GM06990 (cell line): ENCODE results near the gene ARHGEF6.

ENCODE experiments used
- DNase-seq: peaks from one replicate; pipeline ENCODE4 v3.0.0-alpha.2; 2011; ENCODE audit not compliant: insufficient read length; ENCODE audit errors: extremely low read depth
- H3K27me3 ChIP-seq: replicated peaks from 2 replicates; pipeline ENCODE4 v1.6.0; 2011; ENCODE audit warnings: low read length; ENCODE audit not compliant: control insufficient read depth, insufficient read depth
- H3K36me3 ChIP-seq: 2 replicates; pipeline ENCODE4 v1.5.1; 2011; ENCODE audit warnings: low read length; ENCODE audit not compliant: control insufficient read depth, insufficient read depth
- H3K4me3 ChIP-seq: replicated peaks from 2 replicates; pipeline ENCODE4 v1.5.1; 2011; ENCODE audit warnings: low read depth, mild to moderate bottlenecking, control low read depth, low read length
- TF ChIP-seq, protein P1 (sequence below): IDR thresholded peaks from 2 replicates; pipeline ENCODE4 v1.5.1; 2011; ENCODE audit warnings: low read length, control low read depth, mild to moderate bottlenecking, inconsistent platforms; ENCODE audit not compliant: insufficient read depth, poor library complexity, severe bottlenecking

The ARHGEF6 gene

DNA sequence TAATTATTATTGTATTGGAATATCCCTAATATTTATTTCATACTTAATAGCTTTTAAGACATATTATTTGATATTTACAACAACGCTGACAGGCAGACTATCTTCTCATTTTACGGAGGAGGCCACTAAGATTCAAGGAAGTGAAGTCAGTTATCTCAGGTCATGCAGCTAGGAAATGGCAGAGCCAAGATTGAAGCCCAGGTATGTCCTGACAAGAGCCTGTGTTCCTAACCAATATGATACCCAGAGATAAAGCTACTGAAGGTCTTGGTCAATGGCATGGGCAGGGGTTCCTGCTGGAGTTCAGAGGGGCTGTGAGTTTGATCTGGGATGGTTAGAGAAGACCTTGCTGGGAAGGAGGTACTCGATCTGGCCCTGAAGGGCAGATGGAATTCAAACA, 47.1 kb downstream of the ARHGEF6 start:
- TF ChIP-seq, protein P1, sequence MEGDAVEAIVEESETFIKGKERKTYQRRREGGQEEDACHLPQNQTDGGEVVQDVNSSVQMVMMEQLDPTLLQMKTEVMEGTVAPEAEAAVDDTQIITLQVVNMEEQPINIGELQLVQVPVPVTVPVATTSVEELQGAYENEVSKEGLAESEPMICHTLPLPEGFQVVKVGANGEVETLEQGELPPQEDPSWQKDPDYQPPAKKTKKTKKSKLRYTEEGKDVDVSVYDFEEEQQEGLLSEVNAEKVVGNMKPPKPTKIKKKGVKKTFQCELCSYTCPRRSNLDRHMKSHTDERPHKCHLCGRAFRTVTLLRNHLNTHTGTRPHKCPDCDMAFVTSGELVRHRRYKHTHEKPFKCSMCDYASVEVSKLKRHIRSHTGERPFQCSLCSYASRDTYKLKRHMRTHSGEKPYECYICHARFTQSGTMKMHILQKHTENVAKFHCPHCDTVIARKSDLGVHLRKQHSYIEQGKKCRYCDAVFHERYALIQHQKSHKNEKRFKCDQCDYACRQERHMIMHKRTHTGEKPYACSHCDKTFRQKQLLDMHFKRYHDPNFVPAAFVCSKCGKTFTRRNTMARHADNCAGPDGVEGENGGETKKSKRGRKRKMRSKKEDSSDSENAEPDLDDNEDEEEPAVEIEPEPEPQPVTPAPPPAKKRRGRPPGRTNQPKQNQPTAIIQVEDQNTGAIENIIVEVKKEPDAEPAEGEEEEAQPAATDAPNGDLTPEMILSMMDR: no peak
- no peaks in the 10 kb centered on the region for H3K27me3 ChIP-seq
- no peaks in the 10 kb centered on the region for H3K36me3 ChIP-seq
- DNase-seq: no peak
- no peak overlapping the region for H3K4me3 ChIP-seq

GRCh38 chrX:136731798-136732197, 48.9 kb downstream of the ARHGEF6 start:
- TF ChIP-seq, protein P1: no peak
- H3K36me3 ChIP-seq: no peaks in the 10 kb centered on the region
- H3K4me3 ChIP-seq: no peak overlapping the region
- no peaks in the 10 kb centered on the region for H3K27me3 ChIP-seq
- DNase-seq: no peak

DNA sequence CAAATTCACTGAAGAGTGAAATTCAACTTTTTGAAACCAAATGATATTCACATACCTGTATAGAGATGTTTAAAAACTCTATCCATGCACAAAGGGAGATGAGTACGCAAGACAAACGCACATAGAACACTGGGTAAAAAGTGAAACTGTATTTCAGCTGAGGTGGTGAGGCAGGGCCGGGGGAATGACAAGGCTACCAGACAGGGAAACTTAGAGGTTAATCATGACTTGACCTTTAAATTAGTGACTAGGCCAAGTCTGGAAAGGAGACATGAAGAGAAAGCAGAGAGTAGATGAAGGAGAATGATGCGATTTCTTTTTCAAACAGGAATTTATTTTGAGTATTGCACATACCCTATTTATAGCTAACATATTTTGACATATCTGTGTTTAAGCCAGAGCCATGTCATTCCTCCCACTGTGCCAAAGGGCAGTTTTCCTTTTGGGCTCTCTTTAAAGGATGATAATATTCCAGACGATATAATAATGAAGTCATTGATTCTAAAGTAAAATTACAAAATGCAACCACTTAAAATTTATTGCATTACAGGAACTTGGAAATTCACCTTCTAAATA, 49.4 kb downstream of the ARHGEF6 start:
- TF ChIP-seq, protein P1: no peak
- H3K4me3 ChIP-seq: no peak overlapping the region
- no peak for DNase-seq
- H3K36me3 ChIP-seq: no peaks in the 10 kb centered on the region
- no peaks in the 10 kb centered on the region for H3K27me3 ChIP-seq

DNA sequence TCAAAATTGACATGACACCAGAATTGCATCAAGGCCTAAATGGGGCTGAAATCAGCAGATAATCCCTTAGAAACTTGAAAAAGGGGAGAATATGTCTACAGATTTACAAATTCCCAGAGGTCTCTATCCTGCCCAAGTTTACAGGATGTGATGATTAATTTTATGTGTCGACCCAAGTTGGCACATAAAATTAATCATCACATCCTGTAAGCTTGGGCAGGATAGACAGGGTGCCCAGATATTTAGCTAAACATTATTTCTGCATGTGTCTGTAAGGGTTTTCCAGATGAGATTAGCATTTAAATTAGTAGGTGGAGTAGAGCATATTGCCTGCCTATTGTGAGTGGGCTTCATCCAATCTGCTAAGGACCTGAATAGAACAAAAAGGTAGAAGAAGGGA, 52.3 kb downstream of the ARHGEF6 start:
- H3K36me3 ChIP-seq: no peaks in the 10 kb centered on the region
- H3K27me3 ChIP-seq: no peaks in the 10 kb centered on the region

GRCh38 chrX:136725441-136726104, 55.2 kb downstream of the ARHGEF6 start:
- no peak for DNase-seq
- Histone ChIP-seq H3K4me3 (no peak overlapping the region), H3K27me3 (no peaks in the 10 kb centered on the region), H3K36me3 (no peaks in the 10 kb centered on the region)
- TF ChIP-seq, protein P1: no peak

More for the DNA sequence above, 52.3 kb downstream of the ARHGEF6 start:
- no peak overlapping the region for H3K4me3 ChIP-seq
- DNase-seq: no peak
- TF ChIP-seq, protein P1: no peak
